ENCODE measurements around the gene C14orf180.

Gene C14orf180

DNA sequence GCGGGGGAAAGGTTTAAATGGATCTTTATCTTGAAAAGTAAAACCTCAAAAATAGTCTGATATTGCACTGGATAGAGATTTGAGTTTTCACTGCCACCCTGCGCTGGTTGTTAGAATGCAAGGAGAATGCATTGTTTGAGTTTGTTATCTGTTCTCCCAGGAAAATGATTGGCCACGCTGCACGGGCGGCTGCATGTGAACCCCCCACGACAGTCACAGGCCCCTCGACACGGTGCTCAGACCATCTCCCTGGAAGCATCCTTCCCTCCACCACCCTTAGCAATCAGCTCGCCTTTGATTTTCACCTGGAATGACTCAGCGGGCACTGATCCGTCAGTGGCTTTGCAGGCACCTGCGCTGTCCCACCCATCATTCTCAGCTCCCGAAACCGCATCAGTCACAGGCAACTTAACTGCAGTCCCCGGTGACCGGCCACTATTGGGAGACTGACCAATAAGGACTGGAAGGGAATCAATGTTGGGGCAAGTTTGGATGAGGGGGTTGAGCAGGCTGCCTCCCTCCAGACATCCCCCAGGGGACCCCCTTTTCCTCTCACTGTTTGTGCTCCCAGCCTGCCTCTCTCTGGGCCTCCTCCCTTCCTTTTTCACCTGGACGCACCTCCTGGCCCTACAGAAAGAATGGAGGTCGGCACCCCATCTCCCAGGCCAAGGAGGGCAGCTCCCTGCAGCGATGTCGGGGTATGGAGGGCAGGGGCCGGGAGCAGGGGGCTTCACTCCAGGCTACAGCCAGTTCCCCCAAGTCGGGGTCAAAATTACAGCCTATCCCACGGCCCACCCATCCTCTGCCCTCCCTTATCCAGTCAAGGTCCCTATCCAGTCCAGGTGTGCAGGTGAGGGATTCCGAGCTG lies 28.5 kb upstream of the C14orf180 start:
- no peak for DNase-seq

DNA sequence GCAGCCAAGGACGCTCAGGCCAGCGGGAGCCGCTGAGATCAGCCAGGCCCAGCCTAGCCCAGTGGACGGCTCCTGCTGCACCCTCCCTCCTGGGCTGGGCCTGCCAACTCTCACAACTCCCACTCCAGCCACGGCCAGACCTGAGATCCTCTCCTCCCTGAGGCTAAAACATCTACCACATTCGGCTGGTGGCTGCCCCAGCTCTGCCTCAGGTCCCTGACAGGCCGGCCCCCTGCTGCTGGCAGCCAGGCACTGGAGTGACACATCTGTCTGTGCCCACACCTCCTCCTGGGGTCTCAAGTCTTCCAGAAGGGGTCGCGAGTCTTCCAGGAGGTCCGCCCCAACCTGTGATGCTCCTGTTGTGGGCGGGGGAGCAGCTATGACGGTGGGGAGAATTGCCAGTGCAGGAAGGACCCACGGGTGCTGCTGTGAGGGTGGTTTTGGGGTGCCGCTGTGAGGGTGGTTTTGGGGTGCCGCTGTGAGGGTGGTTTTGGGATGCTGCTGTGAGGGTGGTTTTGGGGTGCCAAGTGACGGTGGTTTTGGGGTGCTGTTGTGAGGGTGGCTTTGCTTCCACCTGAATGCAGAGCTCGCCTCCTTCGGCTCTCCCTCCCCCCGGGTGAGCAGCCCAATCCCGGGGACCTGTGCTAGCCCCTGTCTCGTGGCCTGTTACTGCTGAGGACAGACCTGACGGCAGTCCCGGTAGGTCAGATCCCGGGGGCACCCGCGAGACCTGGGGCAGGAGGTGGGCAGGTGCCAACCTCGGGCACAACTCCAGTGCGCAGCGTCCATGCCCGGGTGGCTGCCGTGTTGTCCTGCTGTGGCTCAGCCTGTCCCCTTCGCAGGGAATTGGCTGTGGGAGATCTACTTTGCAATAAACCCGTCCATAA lies 27.5 kb upstream of the C14orf180 start:
- DNase-seq, result no peak

DNA sequence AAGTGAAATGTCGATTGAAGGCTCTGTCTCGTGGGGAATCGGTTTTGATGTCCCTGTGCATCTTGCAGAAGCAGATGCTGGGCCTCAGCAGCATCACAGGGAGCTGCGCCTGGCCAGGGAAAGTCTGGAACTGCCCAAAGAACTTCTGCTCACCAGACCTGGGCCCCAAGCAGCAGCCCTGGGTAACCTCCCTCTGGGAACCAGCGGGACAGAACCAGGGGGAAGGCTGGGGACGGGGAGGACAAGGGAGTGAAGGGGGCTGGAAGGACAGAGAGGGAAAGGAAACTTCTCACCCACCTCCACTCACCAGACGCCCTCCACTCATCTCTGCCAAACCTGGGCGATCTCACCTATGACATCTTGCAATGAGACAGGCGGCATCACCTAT lies 26.8 kb upstream of the C14orf180 start:
- DNase-seq, result no peak

DNA sequence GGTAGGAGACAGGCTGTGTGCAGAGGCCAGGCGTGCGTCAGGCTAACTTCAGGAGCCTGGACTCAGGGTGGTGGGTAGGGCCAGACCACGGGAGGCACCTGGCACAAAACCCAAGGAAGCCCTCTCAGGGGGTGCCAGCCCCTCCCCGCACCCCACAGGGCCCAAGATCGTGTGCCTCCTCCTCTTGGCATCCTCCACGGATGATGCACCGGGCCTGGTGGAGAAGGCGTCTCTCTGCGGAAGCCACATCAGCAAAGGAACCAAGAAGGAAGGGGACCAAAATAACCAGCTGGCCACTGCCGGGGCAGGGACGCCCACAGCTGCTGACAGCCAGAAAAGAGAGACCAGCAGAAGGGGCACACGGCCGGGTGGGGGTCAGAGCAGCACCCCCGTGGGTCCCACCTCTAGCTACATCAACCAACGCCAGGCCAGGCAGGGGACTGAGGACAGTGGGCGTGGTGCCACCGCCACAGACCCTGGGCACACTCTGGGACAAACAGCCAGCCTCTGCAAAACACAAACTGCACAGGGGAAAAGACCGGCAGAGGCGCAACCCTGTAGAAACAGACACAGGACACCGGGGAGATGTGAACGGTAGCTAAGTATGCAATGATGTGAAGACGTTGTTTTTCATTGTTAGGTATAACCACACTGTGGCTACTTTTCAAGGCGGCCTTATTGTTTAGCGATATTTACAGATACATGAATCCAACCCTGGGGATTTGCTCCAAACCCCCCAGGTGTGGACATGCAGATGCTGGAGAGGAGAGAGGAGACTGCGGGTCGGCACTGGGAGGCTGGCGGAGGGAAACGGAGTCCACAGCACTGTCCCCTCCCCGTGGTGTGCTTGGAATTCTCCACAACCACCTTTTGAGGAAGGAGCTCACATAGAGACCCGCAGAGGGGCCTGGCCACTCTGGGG lies 26.1 kb upstream of the C14orf180 start:
- DNase-seq, result no peak

DNA sequence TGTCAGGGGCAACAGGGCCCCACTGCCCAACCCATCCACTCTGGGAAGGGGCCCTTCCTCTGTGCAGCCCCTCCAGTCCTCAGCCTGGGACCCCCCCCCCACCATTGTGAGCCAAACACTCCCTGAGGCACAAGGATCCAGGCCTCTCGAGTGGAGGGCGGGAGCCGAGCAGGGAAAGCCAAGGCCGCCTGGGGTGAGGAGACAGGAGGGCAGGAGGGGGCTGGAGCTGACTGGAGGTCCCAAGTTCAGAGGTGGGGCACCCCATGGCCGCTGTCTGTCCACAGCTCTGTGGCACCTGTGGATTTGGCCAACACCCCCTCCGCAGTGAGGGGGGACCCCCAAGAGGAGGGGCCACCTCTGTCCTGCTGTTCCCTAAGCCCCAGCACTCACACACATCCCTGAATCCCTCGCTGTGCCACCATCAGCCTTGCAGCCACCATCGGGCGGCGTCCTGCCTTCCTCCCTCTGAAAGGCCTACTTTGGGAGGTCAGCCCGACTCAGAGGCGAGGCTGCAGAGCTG lies 25.4 kb upstream of the C14orf180 start:
- no peak for DNase-seq

DNA sequence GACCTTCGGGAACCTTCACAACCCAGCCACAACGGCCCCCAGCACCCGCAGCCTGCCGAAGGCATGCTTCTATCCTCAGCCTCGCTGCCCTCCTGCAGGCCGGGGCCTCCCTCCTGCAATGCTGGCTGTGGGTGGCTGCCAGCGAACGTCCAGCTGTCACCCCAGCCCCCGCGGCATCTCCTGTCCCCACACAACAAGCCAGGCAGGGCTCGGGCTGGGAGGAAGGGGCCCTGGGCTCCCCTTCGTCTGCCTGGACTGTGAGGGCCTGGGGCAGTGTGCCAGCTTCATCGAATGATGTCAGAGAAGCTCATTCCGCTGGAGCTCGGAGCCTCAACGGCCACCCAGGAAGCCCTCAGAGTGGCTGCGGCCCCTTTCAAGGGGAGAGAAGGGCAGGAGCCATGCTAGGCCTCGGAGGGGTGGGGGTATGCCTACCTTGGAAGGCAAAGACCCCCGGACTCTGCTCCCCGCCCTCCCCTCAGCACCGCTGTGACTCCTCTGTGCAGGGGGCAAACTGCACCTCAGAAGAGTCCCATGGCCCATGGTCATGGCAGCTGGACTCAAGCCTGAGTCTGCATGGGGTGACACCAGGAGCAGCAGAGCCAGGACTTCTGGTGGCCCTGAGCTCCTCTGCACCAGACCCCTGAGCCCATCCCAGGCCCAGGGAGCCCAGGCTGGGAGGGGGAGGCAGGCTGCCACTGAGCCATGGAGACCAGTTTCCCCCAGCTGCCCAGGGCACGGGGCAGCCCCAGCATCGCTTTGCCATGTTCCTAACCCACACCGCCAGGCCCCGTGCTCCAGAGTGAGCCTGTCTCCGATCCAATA lies 24.7 kb upstream of the C14orf180 start:
- no peak for DNase-seq

DNA sequence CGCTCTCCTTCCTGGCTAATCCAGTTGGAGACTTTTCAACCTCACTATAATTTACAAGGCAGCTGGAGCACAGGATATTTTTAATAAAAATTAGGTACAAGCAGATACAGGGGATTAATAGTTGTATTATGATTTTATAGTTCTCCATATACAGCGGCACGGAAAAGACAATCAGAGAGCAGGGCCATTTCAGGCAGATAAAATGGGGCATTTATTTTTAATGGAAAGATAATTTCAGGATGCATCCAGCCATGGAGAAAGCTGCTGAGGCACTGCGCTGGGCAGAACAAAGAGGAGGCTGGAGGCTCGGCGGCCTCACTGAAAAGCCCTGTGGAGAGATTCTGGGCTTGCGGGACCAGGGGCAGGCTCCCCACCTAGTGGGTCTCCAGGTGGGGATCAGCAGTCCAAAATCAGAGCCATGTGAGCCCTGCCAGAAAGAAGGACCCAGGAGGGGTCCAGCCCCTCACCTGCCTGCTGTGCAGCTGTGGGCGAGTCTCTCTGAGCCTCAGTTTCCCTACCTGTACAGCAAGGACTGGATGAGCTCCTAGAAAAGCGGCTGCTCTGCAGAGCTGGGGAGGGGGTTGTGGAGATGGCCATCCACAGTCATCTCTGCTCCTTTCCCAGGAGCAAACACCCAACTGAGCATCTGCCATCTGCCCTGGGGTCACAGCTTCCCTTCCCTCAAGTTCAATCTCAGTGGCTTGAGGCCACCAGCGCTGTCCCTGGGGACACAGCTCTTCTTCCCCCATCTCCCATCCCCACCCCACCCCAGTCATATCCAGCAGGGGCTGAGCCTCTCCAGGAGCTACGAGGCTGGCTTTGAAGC lies 23.9 kb upstream of the C14orf180 start:
- DNase-seq, result no peak

DNA sequence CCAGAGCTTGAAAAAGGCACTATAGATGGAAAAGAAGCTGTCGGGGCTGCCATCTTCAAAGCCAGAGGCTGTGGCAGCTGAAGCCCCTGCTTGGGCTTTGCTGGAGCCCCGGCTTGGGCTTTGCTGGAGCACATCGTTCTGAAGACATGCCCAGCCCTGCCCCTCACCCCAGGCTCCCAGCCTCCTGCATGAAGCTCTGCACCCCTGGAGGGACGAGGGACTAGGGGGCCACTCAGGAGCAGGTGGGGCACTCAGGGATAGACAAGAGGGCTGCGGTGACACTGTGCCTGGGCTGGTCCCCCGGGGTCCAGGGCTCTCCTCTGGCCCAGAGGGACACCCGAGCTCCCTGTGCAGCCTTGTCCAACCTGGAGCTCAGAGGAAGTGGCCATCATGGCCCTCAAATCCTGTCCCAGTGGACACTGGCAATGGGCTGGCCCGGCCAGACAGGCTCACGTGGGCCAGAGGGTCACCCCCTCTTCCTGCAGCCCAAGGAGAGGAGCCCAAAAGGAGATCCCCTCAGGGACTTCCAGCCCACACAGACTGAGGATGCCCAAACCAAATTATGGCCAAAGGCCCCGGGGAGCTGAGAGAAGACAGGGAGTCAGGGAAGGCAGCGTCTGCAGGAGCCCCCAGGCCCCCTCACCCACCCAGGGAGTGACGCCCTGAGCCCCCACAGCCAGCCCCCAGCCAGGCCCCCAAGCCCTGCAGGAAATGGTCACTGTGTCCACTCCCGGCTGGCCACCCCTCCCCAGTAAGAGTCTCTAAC lies 23.1 kb upstream of the C14orf180 start:
- no peak for DNase-seq

DNA sequence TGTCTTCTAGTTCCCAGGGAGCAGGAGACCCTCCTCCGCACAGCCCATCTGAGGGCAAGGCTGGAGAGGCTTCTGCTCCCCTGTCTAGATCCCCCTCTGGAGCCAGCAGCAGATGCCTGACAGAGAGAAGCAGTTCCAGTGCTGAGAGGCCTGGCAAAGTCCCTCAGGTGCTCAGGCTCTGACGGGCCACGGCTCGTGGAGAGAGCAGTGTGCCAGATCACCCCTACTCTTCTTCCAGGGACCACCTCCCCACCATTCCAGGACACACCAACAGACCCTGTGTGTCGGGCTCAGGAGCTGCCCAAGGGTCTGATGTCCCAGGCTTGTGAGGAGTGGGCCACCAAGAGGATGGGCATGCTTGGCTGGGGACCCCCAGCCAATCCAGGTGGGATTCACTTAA lies 22.5 kb upstream of the C14orf180 start:
- no peak for DNase-seq

DNA sequence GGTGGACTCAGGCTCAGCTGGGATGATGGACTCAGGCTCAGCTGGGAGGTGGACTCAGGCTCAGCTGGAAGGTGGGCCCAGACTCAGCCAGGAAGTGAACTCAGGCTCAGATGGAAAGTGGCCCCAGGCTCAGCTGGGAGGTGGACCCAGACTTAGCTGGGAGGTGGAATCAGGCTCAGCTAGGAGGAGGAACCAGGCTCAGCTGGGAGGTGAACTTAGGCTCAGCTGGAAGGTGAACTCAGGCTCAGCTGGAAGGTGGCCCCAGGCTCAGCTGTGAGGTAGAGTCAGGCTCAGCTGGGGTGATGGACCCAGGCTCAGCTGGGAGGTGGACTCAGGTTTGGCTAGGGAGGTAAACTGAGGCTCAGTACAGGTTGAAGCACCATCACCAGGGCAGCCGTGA lies 21.8 kb upstream of the C14orf180 start:
- no peak for DNase-seq

DNA sequence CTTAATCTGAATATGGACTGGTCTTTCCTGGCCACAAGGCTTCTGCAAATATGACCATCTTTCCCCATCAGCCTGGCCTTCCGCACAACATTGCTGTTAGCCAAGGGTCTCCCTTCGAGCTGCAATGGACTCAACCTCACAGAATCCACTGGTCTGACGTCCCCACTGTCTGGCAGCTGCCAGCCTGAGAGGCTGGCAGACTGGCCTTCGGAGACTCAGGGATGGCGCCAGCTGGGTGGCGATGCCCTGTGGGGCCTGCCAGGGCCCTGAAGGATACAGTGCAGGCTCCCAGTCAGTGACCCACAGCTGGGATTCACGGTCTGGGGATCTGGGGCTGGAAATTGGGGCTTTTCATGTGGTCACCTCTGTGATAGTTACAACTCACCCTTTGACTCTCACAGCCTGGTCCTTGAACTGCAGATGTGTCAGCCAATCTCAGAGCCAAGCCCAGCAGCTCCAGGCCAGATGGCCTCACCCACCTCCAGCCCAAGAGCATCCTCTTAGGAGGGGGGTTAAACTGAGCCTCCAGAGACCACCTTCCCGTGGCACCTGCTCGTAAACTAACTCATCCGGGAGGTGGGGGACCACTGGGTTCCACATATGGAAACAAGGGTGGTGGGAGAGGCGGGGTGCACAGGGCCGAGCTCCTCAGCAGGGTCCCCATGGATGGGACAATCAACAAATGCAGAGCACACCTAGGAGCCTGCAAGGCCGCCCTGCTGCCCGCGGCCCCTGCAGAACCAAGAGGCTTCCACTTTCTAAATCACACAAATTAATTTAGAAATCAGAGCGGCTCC lies 21.1 kb upstream of the C14orf180 start:
- DNase-seq, result no peak

DNA sequence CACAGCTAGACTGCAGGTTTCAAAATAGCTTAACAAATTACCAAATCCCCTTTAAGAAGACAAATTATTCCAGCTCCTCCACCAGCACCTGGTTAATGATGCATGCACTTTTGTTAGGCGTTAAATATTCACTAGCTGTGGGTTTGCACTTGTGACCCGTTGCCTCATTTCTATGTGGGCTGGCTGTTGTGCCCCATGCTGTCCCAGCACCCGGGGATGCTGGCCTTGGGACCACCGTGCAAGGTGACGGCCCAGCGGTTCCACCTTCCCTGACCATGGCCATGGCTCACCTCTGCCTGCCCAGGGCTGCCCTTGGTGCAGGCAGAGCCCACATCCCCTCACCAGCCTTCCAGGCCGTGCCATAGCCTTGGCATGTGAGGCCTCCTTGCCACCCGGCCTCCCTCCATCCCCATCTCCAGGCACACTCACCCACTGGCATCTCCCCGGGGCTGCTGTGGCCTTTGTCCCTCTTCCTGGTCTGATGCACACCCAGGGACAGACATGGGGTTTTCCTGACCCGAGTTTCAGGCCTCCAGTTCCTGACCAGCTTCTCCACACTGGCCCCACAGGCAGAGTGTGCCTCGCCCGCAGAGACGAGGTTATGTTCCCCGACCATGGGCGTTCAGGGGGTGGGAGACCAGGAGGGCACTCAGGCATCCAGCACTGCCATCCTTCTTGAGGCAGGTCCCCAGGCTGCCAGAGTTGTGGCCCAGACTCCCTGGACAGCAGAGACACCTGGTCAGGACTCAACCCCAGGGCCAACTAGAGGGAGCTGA lies 20.3 kb upstream of the C14orf180 start:
- no peak for DNase-seq

DNA sequence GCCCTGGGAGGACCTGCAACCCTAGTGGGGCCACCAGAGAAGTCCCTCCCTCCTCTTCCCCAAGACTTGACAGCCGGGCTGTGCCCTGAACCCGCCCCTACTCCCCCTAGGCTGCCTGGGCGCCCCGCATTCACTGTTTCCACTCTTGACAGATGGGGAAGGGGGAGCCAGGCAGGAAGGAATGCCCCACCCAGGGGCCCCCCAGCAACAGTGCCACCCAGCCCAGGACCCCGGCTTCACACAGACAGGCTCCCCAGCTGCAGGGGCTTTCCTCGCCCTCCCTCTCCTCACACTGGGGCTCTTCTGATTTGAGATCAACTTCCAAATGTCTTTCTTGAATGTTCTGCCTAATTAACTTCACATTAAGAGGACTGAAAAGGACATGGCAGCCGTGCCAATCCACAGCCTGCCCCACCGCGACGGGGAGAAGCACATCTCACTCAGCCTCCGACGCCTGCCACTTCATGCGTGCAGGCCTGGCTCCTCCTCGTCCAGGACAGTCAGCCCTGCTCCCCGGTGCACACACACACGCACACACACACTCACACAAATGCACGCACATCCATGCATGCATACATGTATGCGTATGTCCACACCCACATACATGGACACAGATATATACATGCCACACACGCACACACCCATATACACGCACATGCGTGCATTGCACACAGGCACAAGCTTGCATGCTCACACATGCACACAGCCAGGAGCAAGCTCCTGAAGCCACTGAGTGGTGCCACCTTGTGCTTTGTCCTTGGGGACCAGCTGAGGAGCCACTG lies 19.6 kb upstream of the C14orf180 start:
- no peak for DNase-seq

DNA sequence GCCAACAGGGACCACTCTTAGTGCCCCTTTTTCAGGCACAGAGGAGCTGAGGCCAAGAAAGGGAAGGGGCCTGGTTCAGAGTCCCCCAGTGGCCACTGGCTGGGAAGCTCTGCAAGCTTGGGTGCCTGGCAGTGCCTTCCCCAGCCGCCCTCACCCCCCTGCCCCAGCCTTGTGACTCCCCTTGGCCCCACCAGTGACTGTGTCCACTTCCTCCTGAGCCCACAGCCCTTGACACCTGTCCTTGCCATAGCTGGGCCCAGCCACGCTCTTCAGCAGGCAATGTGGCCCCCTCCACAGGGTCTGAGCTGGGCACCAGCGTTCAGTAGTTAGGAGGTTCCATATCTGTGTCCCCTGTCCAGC lies 19.0 kb upstream of the C14orf180 start:
- no peak for DNase-seq

DNA sequence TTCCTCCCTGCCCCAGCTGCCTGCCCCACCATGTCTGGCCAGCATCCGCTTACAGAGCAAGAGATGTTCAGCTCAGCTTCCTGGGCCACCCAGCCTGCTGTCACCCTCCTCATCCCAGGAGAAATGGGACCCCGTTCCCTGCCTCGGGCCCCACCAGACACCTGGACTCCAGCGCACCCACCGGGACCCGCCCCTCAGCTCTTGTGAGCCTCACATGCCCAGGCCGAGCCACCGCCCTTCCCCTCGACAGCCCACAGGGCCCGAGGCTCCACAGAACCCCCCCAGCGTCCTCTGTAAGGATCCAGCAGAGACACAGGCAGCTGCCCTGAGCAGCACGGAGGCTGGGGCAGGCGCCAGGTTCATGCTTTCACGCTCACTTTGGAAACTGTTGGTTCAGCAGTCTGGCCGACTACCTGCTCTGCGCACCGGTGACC lies 18.4 kb upstream of the C14orf180 start:
- DNase-seq, result peak; percentile 65 to 88

DNA sequence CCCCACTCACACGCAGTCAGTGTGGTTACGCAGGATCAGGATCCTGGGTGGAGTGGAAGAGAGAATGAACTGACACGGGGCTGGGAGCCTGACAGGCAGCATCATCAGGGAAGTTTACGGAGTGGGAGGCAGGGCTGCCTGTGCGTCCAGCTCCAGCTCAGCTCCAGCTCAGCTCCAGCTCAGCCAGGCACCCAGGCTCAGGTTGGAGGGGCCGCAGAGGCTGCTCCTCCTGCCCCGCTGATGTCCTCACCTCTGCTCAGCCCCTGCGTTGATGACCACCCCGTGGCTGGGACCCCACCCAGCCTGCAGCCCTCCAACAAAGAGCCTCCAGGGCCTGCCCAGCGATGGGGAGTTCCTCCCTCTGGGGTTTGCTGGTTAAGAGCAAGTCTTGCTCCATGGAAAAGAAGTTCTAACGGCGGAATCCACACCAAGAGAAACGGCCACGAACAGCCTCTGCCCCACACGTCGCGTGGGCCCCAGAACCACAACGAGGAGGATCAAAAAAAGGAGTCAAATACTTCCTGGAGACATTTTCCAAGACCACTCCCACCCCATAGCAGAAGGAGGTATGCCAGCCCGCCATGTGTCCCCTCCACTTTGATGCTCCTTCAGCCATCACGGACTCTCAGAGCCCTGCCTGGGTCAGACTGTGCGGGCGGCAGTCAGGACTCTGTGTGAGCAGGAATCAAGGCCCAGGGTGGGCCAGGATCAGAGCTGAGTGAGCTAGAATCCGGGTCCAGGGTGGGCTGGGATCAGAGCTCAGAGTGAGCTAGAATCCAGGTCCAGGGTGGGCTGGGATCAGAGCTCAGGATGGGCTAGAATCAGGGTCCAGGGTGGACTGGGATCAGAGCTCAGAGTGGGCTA lies 17.7 kb upstream of the C14orf180 start:
- DNase-seq, result peak in 1 of 2 experiments; percentile 83

Data from NCI-H526 (cell line).